Measurements from ENCODE around the gene ARF6.

DNA sequence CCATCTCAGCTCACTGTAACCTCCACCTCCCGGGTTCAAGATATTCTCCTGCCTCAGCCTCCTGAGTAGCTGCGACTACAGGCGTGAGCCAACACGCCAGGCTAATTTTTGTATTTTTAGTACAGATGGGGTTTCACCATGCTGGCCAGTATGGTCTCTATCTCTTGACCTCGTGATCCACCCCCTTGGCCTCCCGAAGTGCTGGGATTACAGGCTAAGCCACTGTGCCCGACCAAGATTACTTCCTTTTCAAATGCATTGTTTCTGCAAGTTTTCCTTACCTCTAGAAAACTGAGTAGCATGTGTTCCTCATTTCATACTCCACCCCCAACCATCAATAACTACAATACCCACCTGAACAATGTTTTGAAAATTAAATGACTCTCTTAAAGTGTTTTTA lies 13.1 kb downstream of the ARF6 start:
- TF ChIP-seq CTCF (conservative IDR thresholded peaks at IDR 0.05 in 1 of 2, IDR thresholded peaks at IDR 0.05 in 1 of 2; ENCODE audit: extremely low read depth in 1 of 2, insufficient read depth in 1 of 2, low read depth in 1 of 2, low read length in 2 of 2), result no peak
- no peak for TF ChIP-seq EZH2 (IDR thresholded peaks at IDR 0.05; ENCODE audit: borderline replicate concordance, low read length)

Measured in mammary epithelial cell (primary cell).